Adipocyte (in vitro differentiated cells): ENCODE results near the gene MMP12.
"Not testable (repeated sequence)": the region's sequence is repeated elsewhere in the genome, so short reads cannot be mapped to it uniquely, and the experiment has no call there.

Experiments used
- DNase-seq: peaks from one replicate; pipeline ENCODE4 v3.0.0-alpha.2; 2015; ENCODE audit warnings: low read depth
- H3K27me3 ChIP-seq: replicated peaks from 2 replicates; pipeline ENCODE4 v1.7.0; 2013; ENCODE audit warnings: mild to moderate bottlenecking, low read length, moderate library complexity; ENCODE audit not compliant: control insufficient read depth, insufficient read depth
- H3K36me3 ChIP-seq: 2 replicates; pipeline ENCODE4 v1.7.0; 2013; ENCODE audit warnings: low read length, mild to moderate bottlenecking, moderate library complexity; ENCODE audit not compliant: control insufficient read depth, insufficient read depth, severe bottlenecking
- H3K4me1 ChIP-seq: 2 replicates; pipeline ENCODE4 v1.7.0; 2013; ENCODE audit warnings: mild to moderate bottlenecking, low read length, moderate library complexity; ENCODE audit not compliant: control insufficient read depth, insufficient read depth
- H3K4me3 ChIP-seq: 2 replicates; pipeline ENCODE4 v1.7.0; 2013; ENCODE audit warnings: mild to moderate bottlenecking, low read length, moderate library complexity
- H3K9ac ChIP-seq: 2 replicates; pipeline ENCODE4 v1.7.0; 2013; ENCODE audit warnings: mild to moderate bottlenecking, low read length, moderate library complexity
- H3K9me3 ChIP-seq: 2 replicates; pipeline ENCODE4 v1.7.0; 2013; ENCODE audit warnings: mild to moderate bottlenecking, low read length, moderate library complexity; ENCODE audit not compliant: control insufficient read depth

MMP12 gene

GRCh38 chr11:102874852-102875251, at the start of gene MMP12:
TSS of gene MMP12 (minus strand) at chr11:102874982. CDS start at chr11:102874937, 45 bp downstream.
- DNase-seq = no peak
- Histone ChIP-seq H3K4me1 (no peaks in the 10 kb centered on the region), H3K9ac (no peak within 1 kb of the TSS), H3K27me3 (no peaks in the 10 kb centered on the region), H3K4me3 (no peak within 1 kb of the TSS), H3K36me3 (no peaks in the 10 kb centered on the region), H3K9me3 (no peaks in the 10 kb centered on the region)

GRCh38 chr11:102921587-102922220, 46.9 kb upstream of the MMP12 start:
- peaks cover 4% of the 10 kb centered on the region for H3K4me1 ChIP-seq
- no peaks in the 10 kb centered on the region for H3K36me3 ChIP-seq
- H3K9ac ChIP-seq = no peak overlapping the region
- H3K9me3 ChIP-seq = no peaks in the 10 kb centered on the region
- H3K4me3 ChIP-seq = no peak overlapping the region
- no peak for DNase-seq
- no peaks in the 10 kb centered on the region for H3K27me3 ChIP-seq

GRCh38 chr11:102920118-102920684, 45.4 kb upstream of the MMP12 start:
- no peak for DNase-seq
- H3K9ac ChIP-seq = no peak overlapping the region
- no peaks in the 10 kb centered on the region for H3K9me3 ChIP-seq
- H3K27me3 ChIP-seq = no peaks in the 10 kb centered on the region
- H3K4me1 ChIP-seq = no peaks in the 10 kb centered on the region
- no peak overlapping the region for H3K4me3 ChIP-seq
- H3K36me3 ChIP-seq = no peaks in the 10 kb centered on the region

- Histone ChIP-seq H3K36me3 (no peaks in the 10 kb centered on the region), H3K4me3 (no peak overlapping the region), H3K4me1 (no peaks in the 10 kb centered on the region), H3K9me3 (no peaks in the 10 kb centered on the region), H3K27me3 (no peaks in the 10 kb centered on the region), H3K9ac (no peak overlapping the region)
- DNase-seq = no peak
These were observed 40.2 kb upstream of the MMP12 start for GRCh38 chr11:102915044-102915375.

- Histone ChIP-seq H3K36me3 (no peaks in the 10 kb centered on the region), H3K9me3 (no peaks in the 10 kb centered on the region), H3K27me3 (no peaks in the 10 kb centered on the region), H3K9ac (no peak overlapping the region), H3K4me3 (no peak overlapping the region), H3K4me1 (no peaks in the 10 kb centered on the region)
- peak; percentile 83 for DNase-seq
These were observed 39.7 kb upstream of the MMP12 start for GRCh38 chr11:102914238-102915043.

- no peaks in the 10 kb centered on the region for H3K4me1 ChIP-seq
- no peak overlapping the region for H3K9ac ChIP-seq
- no peak overlapping the region for H3K4me3 ChIP-seq
- no peaks in the 10 kb centered on the region for H3K9me3 ChIP-seq
- no peaks in the 10 kb centered on the region for H3K36me3 ChIP-seq
- DNase-seq = no peak
- H3K27me3 ChIP-seq = no peaks in the 10 kb centered on the region
These were observed 37.7 kb upstream of the MMP12 start for GRCh38 chr11:102912482-102912830.

GRCh38 chr11:102911758-102912481, 37.1 kb upstream of the MMP12 start:
- H3K9ac ChIP-seq = no peak overlapping the region
- H3K4me1 ChIP-seq = no peaks in the 10 kb centered on the region
- no peaks in the 10 kb centered on the region for H3K36me3 ChIP-seq
- DNase-seq = no peak
- no peaks in the 10 kb centered on the region for H3K9me3 ChIP-seq
- no peaks in the 10 kb centered on the region for H3K27me3 ChIP-seq
- H3K4me3 ChIP-seq = no peak overlapping the region

GRCh38 chr11:102905848-102906247, 31.1 kb upstream of the MMP12 start:
- DNase-seq, H3K9me3 ChIP-seq, H3K9ac ChIP-seq, H3K4me1 ChIP-seq, H3K36me3 ChIP-seq, H3K4me3 ChIP-seq, H3K27me3 ChIP-seq: not testable (repeated sequence)

- DNase-seq, H3K36me3 ChIP-seq, H3K9ac ChIP-seq, H3K4me1 ChIP-seq, H3K27me3 ChIP-seq, H3K4me3 ChIP-seq, H3K9me3 ChIP-seq: not testable (repeated sequence)
These were observed 29.1 kb upstream of the MMP12 start for GRCh38 chr11:102903895-102904294.

GRCh38 chr11:102900346-102900745, 25.6 kb upstream of the MMP12 start:
- Histone ChIP-seq H3K9me3 (no peaks in the 10 kb centered on the region), H3K36me3 (no peaks in the 10 kb centered on the region), H3K4me3 (no peak overlapping the region), H3K27me3 (no peaks in the 10 kb centered on the region), H3K4me1 (no peaks in the 10 kb centered on the region), H3K9ac (no peak overlapping the region)
- DNase-seq = no peak

- Histone ChIP-seq H3K9me3 (no peaks in the 10 kb centered on the region), H3K27me3 (no peaks in the 10 kb centered on the region)
- DNase-seq = peak; percentile 28
These were observed 17.0 kb upstream of the MMP12 start for GRCh38 chr11:102891736-102892135.

More at GRCh38 chr11:102891736-102892135, 17.0 kb upstream of the MMP12 start:
- Histone ChIP-seq H3K36me3 (no peaks in the 10 kb centered on the region), H3K9ac (no peak overlapping the region), H3K4me1 (no peaks in the 10 kb centered on the region), H3K4me3 (no peak overlapping the region)
